Esophagus squamous epithelium (tissue), 4 donors: ENCODE results near the gene PCSK4.

Experiments used
- POLR2A ChIP-seq, 4 donors: fragments of 450-650 bp; IDR thresholded peaks; one replicate each; pipeline ENCODE4 v1.6.1; 2017; ENCODE audit warnings: antibody characterized with exemption in 4 of 4, mild to moderate bottlenecking in 4 of 4, moderate library complexity in 3 of 4
- TF ChIP-seq, protein P1 (sequence below), 6 experiments: fragments of 450-650 bp in 4 of 6; fragments of 200-600 bp in 2 of 6; sonication (generic) in 2 of 6; IDR thresholded peaks; one replicate each; pipeline ENCODE4 v1.5.1; 2016 to 2019; ENCODE audit warnings: antibody characterized with exemption in 6 of 6, mild to moderate bottlenecking in 4 of 6, moderate library complexity in 4 of 6

GRCh38 chr19:1466018-1466460, 24.1 kb downstream of the PCSK4 start:
- TF ChIP-seq, protein P1, sequence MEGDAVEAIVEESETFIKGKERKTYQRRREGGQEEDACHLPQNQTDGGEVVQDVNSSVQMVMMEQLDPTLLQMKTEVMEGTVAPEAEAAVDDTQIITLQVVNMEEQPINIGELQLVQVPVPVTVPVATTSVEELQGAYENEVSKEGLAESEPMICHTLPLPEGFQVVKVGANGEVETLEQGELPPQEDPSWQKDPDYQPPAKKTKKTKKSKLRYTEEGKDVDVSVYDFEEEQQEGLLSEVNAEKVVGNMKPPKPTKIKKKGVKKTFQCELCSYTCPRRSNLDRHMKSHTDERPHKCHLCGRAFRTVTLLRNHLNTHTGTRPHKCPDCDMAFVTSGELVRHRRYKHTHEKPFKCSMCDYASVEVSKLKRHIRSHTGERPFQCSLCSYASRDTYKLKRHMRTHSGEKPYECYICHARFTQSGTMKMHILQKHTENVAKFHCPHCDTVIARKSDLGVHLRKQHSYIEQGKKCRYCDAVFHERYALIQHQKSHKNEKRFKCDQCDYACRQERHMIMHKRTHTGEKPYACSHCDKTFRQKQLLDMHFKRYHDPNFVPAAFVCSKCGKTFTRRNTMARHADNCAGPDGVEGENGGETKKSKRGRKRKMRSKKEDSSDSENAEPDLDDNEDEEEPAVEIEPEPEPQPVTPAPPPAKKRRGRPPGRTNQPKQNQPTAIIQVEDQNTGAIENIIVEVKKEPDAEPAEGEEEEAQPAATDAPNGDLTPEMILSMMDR (IDR thresholded peaks at IDR 0.05) = no peak
- no peak for TF ChIP-seq POLR2A (IDR thresholded peaks at IDR 0.05)
